Liver (tissue), 9 donors: ENCODE results near the gene HEG1. TPM values are rescaled to one million over a fixed set of nuclear protein-coding genes. Genes with fewer than 3 reads are reported as not detected.

Source experiments
- DNase-seq: peaks from one replicate; pipeline ENCODE4 v3.0.0-alpha.2; 2017; ENCODE audit warnings: low spot score
- H3K27ac ChIP-seq, 2 donors: one replicate each; pipeline ENCODE4 v1.7.0; 2013; ENCODE audit warnings: inconsistent platforms in 2 of 2, low read length in 2 of 2, control low read depth in 1 of 2, low read depth in 1 of 2, mild to moderate bottlenecking in 1 of 2
- H3K27me3 ChIP-seq, 4 donors: one replicate each; pipeline versions ENCODE4 v1.6.1 to v1.7.0; 2013; ENCODE audit warnings: low read length in 3 of 4, inconsistent platforms in 1 of 4, mild to moderate bottlenecking in 1 of 4, moderate library complexity in 1 of 4; ENCODE audit not compliant: control insufficient read depth in 4 of 4, insufficient read depth in 4 of 4
- H3K36me3 ChIP-seq, 4 donors: one replicate each; pipeline versions ENCODE4 v1.6.1 to v1.7.0; 2013; ENCODE audit warnings: low read length in 3 of 4, mild to moderate bottlenecking in 3 of 4, low read depth in 1 of 4, moderate library complexity in 1 of 4; ENCODE audit not compliant: control insufficient read depth in 4 of 4, insufficient read depth in 3 of 4
- H3K4me1 ChIP-seq, 4 donors: one replicate each; pipeline versions ENCODE4 v1.6.1 to v1.7.0; 2013; ENCODE audit warnings: low read length in 3 of 4, mild to moderate bottlenecking in 3 of 4, moderate library complexity in 1 of 4; ENCODE audit not compliant: control insufficient read depth in 4 of 4, insufficient read depth in 4 of 4
- H3K4me3 ChIP-seq, 3 donors: one replicate each; pipeline versions ENCODE4 v1.6.1 to v1.7.0; 2013; ENCODE audit warnings: low read length in 3 of 3, control low read depth in 1 of 3, low read depth in 1 of 3, mild to moderate bottlenecking in 1 of 3
- H3K9ac ChIP-seq, 2 donors: one replicate each; pipeline ENCODE4 v1.7.0; 2013; ENCODE audit warnings: low read length in 2 of 2, mild to moderate bottlenecking in 2 of 2, moderate library complexity in 2 of 2, control low read depth in 1 of 2, low read depth in 1 of 2
- H3K9me3 ChIP-seq, 4 donors: one replicate each; pipeline versions ENCODE4 v1.6.1 to v1.7.0; 2013; ENCODE audit warnings: low read length in 3 of 4; ENCODE audit not compliant: control insufficient read depth in 4 of 4
- EGR1 ChIP-seq, 2 donors: IDR thresholded peaks; 2 replicates each; pipeline ENCODE4 v1.6.1; 2016 to 2018; ENCODE audit warnings: antibody characterized with exemption in 2 of 2, low read depth in 2 of 2
- FOXA1 ChIP-seq: IDR thresholded peaks from 2 replicates; pipeline ENCODE4 v1.6.1; 2016; ENCODE audit warnings: antibody characterized with exemption
- FOXA2 ChIP-seq: IDR thresholded peaks from 2 replicates; pipeline ENCODE4 v1.6.1; 2016; ENCODE audit warnings: antibody characterized with exemption
- GABPA ChIP-seq, 2 donors: IDR thresholded peaks in 1 of 2; conservative IDR thresholded peaks in 1 of 2; 2 replicates each; pipeline ENCODE4 v1.6.1; 2016; ENCODE audit warnings: antibody characterized with exemption in 2 of 2, mild to moderate bottlenecking in 1 of 2, moderate library complexity in 1 of 2
- HNF4A ChIP-seq, 2 donors: conservative IDR thresholded peaks; 2 replicates each; pipeline ENCODE4 v1.6.1; 2016; ENCODE audit warnings: antibody characterized with exemption in 2 of 2, mild to moderate bottlenecking in 2 of 2
- HNF4G ChIP-seq: IDR thresholded peaks from 2 replicates; pipeline ENCODE4 v1.6.1; 2016; ENCODE audit warnings: antibody characterized with exemption
- JUND ChIP-seq, 2 donors: IDR thresholded peaks; 2 replicates each; pipeline ENCODE4 v1.6.1; 2016; ENCODE audit warnings: antibody characterized with exemption in 2 of 2
- NR2F2 ChIP-seq: IDR thresholded peaks from 2 replicates; pipeline ENCODE4 v1.6.1; 2016; ENCODE audit warnings: antibody characterized with exemption
- RAD21 ChIP-seq, 2 donors: IDR thresholded peaks; 2 replicates each; pipeline ENCODE4 v1.6.1; 2016; ENCODE audit warnings: antibody characterized with exemption in 2 of 2, mild to moderate bottlenecking in 2 of 2
- RXRA ChIP-seq, 2 donors: IDR thresholded peaks; 2 replicates each; pipeline ENCODE4 v1.6.1; 2017 to 2018; ENCODE audit warnings: antibody characterized with exemption in 2 of 2, mild to moderate bottlenecking in 1 of 2
- SP1 ChIP-seq: IDR thresholded peaks from 2 replicates; pipeline ENCODE4 v1.6.1; 2018; ENCODE audit warnings: antibody characterized with exemption, mild to moderate bottlenecking
- TAF1 ChIP-seq: conservative IDR thresholded peaks from 2 replicates; pipeline ENCODE4 v1.6.1; 2016; ENCODE audit warnings: antibody characterized with exemption, mild to moderate bottlenecking
- YY1 ChIP-seq: IDR thresholded peaks from 2 replicates; pipeline ENCODE4 v1.6.1; 2016; ENCODE audit warnings: antibody characterized with exemption, mild to moderate bottlenecking
- ZBTB33 ChIP-seq: IDR thresholded peaks from 2 replicates; pipeline ENCODE4 v1.6.1; 2016; ENCODE audit warnings: antibody characterized with exemption
- WGBS: extraction: QIAGEN DNeasy Blood & Tissue Kit; methylation state at CpG from one replicate; pipeline ENCODE4 v1.1.7; 2013; 5-methylcytosine and 5-hydroxymethylcytosine counted together
- polyA plus RNA-seq, 2 donors: library from polyadenylated mRNA; stranded (reverse) in 1 of 2; unstranded in 1 of 2; fragments of 200-250 nt in 1 of 2; fragments of >200 nt in 1 of 2; fragmentation: Nextera tagmentation in 1 of 2; extraction: Ambion mirVana in 1 of 2; gene quantifications; one replicate each; pipeline versions ENCODE4 v1.2.1 to v1.2.3, GENCODE V29; 2013 to 2015
- total RNA-seq, 2 donors: library from RNA; depleted of rRNA; stranded (reverse); fragments of >200 nt; gene quantifications; one replicate each; pipeline ENCODE4 v1.2.3, GENCODE V29; 2014
- TF ChIP-seq, protein P1 (sequence below): IDR thresholded peaks from 2 replicates; pipeline ENCODE4 v1.6.1; 2016; ENCODE audit warnings: antibody characterized with exemption
- TF ChIP-seq, protein P2 (sequence below): fragments of 150-350 bp; IDR thresholded peaks from 2 replicates; pipeline ENCODE4 v1.5.1; 2017; ENCODE audit warnings: improper control_type of control experiment, low read depth, low read length; ENCODE audit not compliant: missing input control
- TF ChIP-seq, protein P3 (sequence below): IDR thresholded peaks from 2 replicates; pipeline ENCODE4 v1.6.1; 2016; ENCODE audit warnings: antibody characterized with exemption, mild to moderate bottlenecking
- TF ChIP-seq, protein P4 (sequence below): IDR thresholded peaks from 2 replicates; pipeline ENCODE4 v1.6.1; 2016; ENCODE audit warnings: antibody characterized with exemption
- donor health status: healthy.
- donor health status: healthy.
- donor health status: healthy.
- donor health status: healthy.
- donor health status: healthy.

HEG1 gene
- total and polyA plus RNA-seq, 4 donors, result 1.4 to 16.0 (median 5.3) TPM

GRCh38 chr3:125048282-125048681, 7.5 kb downstream of the HEG1 start:
- DNase-seq, result no peak
- Histone ChIP-seq H3K9me3 (no peaks in the 10 kb centered on the region), H3K4me3 (no peak overlapping the region), H3K27me3 (no peaks in the 10 kb centered on the region), H3K9ac (no peak overlapping the region), H3K36me3 (no peaks in the 10 kb centered on the region), H3K27ac (no peak overlapping the region), H3K4me1 (peaks cover 0 to 9% (median 4%) of the 10 kb centered on the region in 4 donors)
- WGBS, result 96% methylated on average over 3 of the region's 3 CpGs
- TF ChIP-seq, protein P1, sequence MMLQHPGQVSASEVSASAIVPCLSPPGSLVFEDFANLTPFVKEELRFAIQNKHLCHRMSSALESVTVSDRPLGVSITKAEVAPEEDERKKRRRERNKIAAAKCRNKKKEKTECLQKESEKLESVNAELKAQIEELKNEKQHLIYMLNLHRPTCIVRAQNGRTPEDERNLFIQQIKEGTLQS, result no peak
- no peak for TF ChIP-seq RAD21 (IDR thresholded peaks at IDR 0.05)
- TF ChIP-seq, protein P2, sequence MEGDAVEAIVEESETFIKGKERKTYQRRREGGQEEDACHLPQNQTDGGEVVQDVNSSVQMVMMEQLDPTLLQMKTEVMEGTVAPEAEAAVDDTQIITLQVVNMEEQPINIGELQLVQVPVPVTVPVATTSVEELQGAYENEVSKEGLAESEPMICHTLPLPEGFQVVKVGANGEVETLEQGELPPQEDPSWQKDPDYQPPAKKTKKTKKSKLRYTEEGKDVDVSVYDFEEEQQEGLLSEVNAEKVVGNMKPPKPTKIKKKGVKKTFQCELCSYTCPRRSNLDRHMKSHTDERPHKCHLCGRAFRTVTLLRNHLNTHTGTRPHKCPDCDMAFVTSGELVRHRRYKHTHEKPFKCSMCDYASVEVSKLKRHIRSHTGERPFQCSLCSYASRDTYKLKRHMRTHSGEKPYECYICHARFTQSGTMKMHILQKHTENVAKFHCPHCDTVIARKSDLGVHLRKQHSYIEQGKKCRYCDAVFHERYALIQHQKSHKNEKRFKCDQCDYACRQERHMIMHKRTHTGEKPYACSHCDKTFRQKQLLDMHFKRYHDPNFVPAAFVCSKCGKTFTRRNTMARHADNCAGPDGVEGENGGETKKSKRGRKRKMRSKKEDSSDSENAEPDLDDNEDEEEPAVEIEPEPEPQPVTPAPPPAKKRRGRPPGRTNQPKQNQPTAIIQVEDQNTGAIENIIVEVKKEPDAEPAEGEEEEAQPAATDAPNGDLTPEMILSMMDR, result no peak
- TF ChIP-seq NR2F2, result no peak
- no peak for TF ChIP-seq ZBTB33
- no peak for TF ChIP-seq RXRA (IDR thresholded peaks at IDR 0.05)
- TF ChIP-seq FOXA2, result no peak
- no peak for TF ChIP-seq FOXA1
- TF ChIP-seq, protein P3, sequence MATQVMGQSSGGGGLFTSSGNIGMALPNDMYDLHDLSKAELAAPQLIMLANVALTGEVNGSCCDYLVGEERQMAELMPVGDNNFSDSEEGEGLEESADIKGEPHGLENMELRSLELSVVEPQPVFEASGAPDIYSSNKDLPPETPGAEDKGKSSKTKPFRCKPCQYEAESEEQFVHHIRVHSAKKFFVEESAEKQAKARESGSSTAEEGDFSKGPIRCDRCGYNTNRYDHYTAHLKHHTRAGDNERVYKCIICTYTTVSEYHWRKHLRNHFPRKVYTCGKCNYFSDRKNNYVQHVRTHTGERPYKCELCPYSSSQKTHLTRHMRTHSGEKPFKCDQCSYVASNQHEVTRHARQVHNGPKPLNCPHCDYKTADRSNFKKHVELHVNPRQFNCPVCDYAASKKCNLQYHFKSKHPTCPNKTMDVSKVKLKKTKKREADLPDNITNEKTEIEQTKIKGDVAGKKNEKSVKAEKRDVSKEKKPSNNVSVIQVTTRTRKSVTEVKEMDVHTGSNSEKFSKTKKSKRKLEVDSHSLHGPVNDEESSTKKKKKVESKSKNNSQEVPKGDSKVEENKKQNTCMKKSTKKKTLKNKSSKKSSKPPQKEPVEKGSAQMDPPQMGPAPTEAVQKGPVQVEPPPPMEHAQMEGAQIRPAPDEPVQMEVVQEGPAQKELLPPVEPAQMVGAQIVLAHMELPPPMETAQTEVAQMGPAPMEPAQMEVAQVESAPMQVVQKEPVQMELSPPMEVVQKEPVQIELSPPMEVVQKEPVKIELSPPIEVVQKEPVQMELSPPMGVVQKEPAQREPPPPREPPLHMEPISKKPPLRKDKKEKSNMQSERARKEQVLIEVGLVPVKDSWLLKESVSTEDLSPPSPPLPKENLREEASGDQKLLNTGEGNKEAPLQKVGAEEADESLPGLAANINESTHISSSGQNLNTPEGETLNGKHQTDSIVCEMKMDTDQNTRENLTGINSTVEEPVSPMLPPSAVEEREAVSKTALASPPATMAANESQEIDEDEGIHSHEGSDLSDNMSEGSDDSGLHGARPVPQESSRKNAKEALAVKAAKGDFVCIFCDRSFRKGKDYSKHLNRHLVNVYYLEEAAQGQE, result no peak
- no peak for TF ChIP-seq GABPA (IDR thresholded peaks at IDR 0.05 in 1 of 2, conservative IDR thresholded peaks at IDR 0.05 in 1 of 2)
- no peak for TF ChIP-seq TAF1
- no peak for TF ChIP-seq JUND (IDR thresholded peaks at IDR 0.05)
- TF ChIP-seq HNF4A (conservative IDR thresholded peaks at IDR 0.05), result no peak
- no peak for TF ChIP-seq HNF4G
- TF ChIP-seq, protein P4, sequence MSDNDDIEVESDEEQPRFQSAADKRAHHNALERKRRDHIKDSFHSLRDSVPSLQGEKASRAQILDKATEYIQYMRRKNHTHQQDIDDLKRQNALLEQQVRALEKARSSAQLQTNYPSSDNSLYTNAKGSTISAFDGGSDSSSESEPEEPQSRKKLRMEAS, result no peak

GRCh38 chr3:125045965-125046364, 9.8 kb downstream of the HEG1 start:
- Histone ChIP-seq H3K9me3 (no peaks in the 10 kb centered on the region), H3K27ac (no peak overlapping the region), H3K9ac (no peak overlapping the region), H3K36me3 (no peaks in the 10 kb centered on the region), H3K4me3 (no peak overlapping the region), H3K4me1 (peaks cover 0 to 7% (median 0%) of the 10 kb centered on the region in 4 donors), H3K27me3 (no peaks in the 10 kb centered on the region)
- 79% methylated on average over 2 of the region's 2 CpGs for WGBS
- no peak for DNase-seq
- TF ChIP-seq FOXA1, result no peak
- no peak for TF ChIP-seq FOXA2
- no peak for TF ChIP-seq YY1
- TF ChIP-seq RXRA (IDR thresholded peaks at IDR 0.05), result no peak
- no peak for TF ChIP-seq SP1
- no peak for TF ChIP-seq EGR1 (IDR thresholded peaks at IDR 0.05; ENCODE audit: low read depth in 2 of 2)
- no peak for TF ChIP-seq ZBTB33
